H9 (cell line): ENCODE data around the gene DMTF1. TPM values are rescaled to one million over a fixed set of nuclear protein-coding genes. Genes with fewer than 3 reads are reported as not detected.

Source experiments
- DNase-seq: peaks from one replicate; pipeline ENCODE4 v3.0.0-alpha.2; 2017
- H2AFZ ChIP-seq: one replicate; pipeline ENCODE4 v1.6.1; 2013; ENCODE audit warnings: mild to moderate bottlenecking, low read length, control low read depth, moderate library complexity
- H2AK5ac ChIP-seq: 2 replicates; pipeline ENCODE4 v1.6.1; 2013; ENCODE audit warnings: low read length, control low read depth, mixed read lengths; ENCODE audit not compliant: insufficient read length
- H2BK120ac ChIP-seq: one replicate; pipeline ENCODE4 v1.6.1; 2013; ENCODE audit warnings: low read depth, mild to moderate bottlenecking, low read length, control low read depth, inconsistent platforms; ENCODE audit not compliant: poor library complexity, severe bottlenecking
- H2BK12ac ChIP-seq: 2 replicates; pipeline ENCODE4 v1.6.1; 2013; ENCODE audit warnings: low read length, control low read depth, mixed read lengths, low read depth; ENCODE audit not compliant: insufficient read length
- H2BK15ac ChIP-seq: 2 replicates; pipeline ENCODE4 v1.6.1; 2013; ENCODE audit warnings: low read depth, low read length, control low read depth
- H2BK20ac ChIP-seq: one replicate; pipeline ENCODE4 v1.6.1; 2013; ENCODE audit warnings: low read depth, mild to moderate bottlenecking, low read length, control low read depth, inconsistent platforms; ENCODE audit not compliant: poor library complexity, severe bottlenecking
- H2BK5ac ChIP-seq: 2 replicates; pipeline ENCODE4 v1.6.1; 2013; ENCODE audit warnings: low read length, control low read depth, mixed read lengths; ENCODE audit not compliant: insufficient read length
- H3K14ac ChIP-seq: 2 replicates; pipeline ENCODE4 v1.6.1; 2013; ENCODE audit warnings: low read length, control low read depth; ENCODE audit not compliant: insufficient read depth
- H3K18ac ChIP-seq: 2 replicates; pipeline ENCODE4 v1.6.1; 2013; ENCODE audit warnings: low read depth, mild to moderate bottlenecking, mixed read lengths, low read length, control low read depth; ENCODE audit not compliant: insufficient read length
- H3K23ac ChIP-seq: 2 replicates; pipeline ENCODE4 v1.6.1; 2013; ENCODE audit warnings: low read length, control low read depth, mixed read lengths, low read depth; ENCODE audit not compliant: insufficient read length
- H3K23me2 ChIP-seq: 2 replicates; pipeline ENCODE4 v1.6.1; 2013; ENCODE audit warnings: low read depth, mild to moderate bottlenecking, mixed read lengths, low read length, control low read depth; ENCODE audit not compliant: insufficient read length, poor library complexity, severe bottlenecking
- H3K27ac ChIP-seq: 2 replicates; pipeline ENCODE4 v1.5.1; 2013; ENCODE audit warnings: low read length, control low read depth, mixed read lengths, low read depth; ENCODE audit not compliant: insufficient read length
- H3K27me3 ChIP-seq: 2 replicates; pipeline ENCODE4 v1.6.1; 2013; ENCODE audit warnings: low read length, control low read depth, inconsistent platforms; ENCODE audit not compliant: insufficient read depth
- H3K4ac ChIP-seq: 2 replicates; pipeline ENCODE4 v1.6.1; 2013; ENCODE audit warnings: low read depth, mild to moderate bottlenecking, control low read depth, inconsistent platforms, low read length, moderate library complexity
- H3K4me1 ChIP-seq: 2 replicates; pipeline ENCODE4 v1.6.1; 2013; ENCODE audit warnings: low read length, control low read depth, inconsistent platforms; ENCODE audit not compliant: insufficient read depth
- H3K4me2 ChIP-seq: 2 replicates; pipeline ENCODE4 v1.6.1; 2013; ENCODE audit warnings: low read length, control low read depth, mixed read lengths; ENCODE audit not compliant: insufficient read length, insufficient read depth
- H3K56ac ChIP-seq: 2 replicates; pipeline ENCODE4 v1.6.1; 2013; ENCODE audit warnings: low read depth, mild to moderate bottlenecking, mixed read lengths, low read length, control low read depth; ENCODE audit not compliant: insufficient read length
- H3K79me1 ChIP-seq: 2 replicates; pipeline ENCODE4 v1.6.1; 2013; ENCODE audit warnings: low read depth, mild to moderate bottlenecking, moderate library complexity, low read length, control low read depth, inconsistent platforms; ENCODE audit not compliant: insufficient read depth, poor library complexity, severe bottlenecking
- H3K79me2 ChIP-seq: 2 replicates; pipeline ENCODE4 v1.6.1; 2013; ENCODE audit warnings: low read length, control low read depth, inconsistent platforms; ENCODE audit not compliant: insufficient read depth
- H3K9ac ChIP-seq: 2 replicates; pipeline ENCODE4 v1.6.1; 2013; ENCODE audit warnings: low read length, control low read depth, mixed read lengths; ENCODE audit not compliant: insufficient read length; ENCODE audit errors: extremely low read depth
- H3K9me3 ChIP-seq: one replicate; pipeline ENCODE4 v1.6.1; 2013; ENCODE audit warnings: low read depth, low read length, inconsistent platforms; ENCODE audit not compliant: control insufficient read depth
- H3T11ph ChIP-seq: one replicate; pipeline ENCODE4 v1.6.1; 2013; ENCODE audit warnings: mild to moderate bottlenecking, low read length, control low read depth, inconsistent platforms
- H4K20me1 ChIP-seq: one replicate; pipeline ENCODE4 v1.6.1; 2013; ENCODE audit not compliant: control insufficient read depth, insufficient read length, insufficient read depth
- H4K5ac ChIP-seq: 2 replicates; pipeline ENCODE4 v1.6.1; 2013; ENCODE audit warnings: low read depth, mild to moderate bottlenecking, mixed read lengths, low read length, control low read depth; ENCODE audit not compliant: insufficient read length
- H4K8ac ChIP-seq: replicated peaks from 2 replicates; pipeline ENCODE4 v1.6.1; 2013; ENCODE audit warnings: low read length, control low read depth, mixed read lengths, low read depth; ENCODE audit not compliant: insufficient read length
- H4K91ac ChIP-seq: 2 replicates; pipeline ENCODE4 v1.6.1; 2013; ENCODE audit warnings: low read depth, mild to moderate bottlenecking, moderate library complexity, mixed read lengths, low read length, control low read depth; ENCODE audit not compliant: insufficient read length
- H3K27ac Mint-ChIP-seq, 3 experiments: 2 replicates in 2 of 3; 3 replicates in 1 of 3; pipeline ENCODE4 v1.8.0; 2020 to 2021; ENCODE audit warnings: mixed read lengths in 3 of 3, mild to moderate bottlenecking in 1 of 3, moderate library complexity in 1 of 3
- H3K27me3 Mint-ChIP-seq: 2 replicates; pipeline ENCODE4 v1.8.0; 2021; ENCODE audit warnings: low read depth, mild to moderate bottlenecking, moderate library complexity, mixed read lengths
- H3K36me3 Mint-ChIP-seq, 3 experiments: 2 replicates in 2 of 3; 3 replicates in 1 of 3; pipeline ENCODE4 v1.8.0; 2020 to 2021; ENCODE audit warnings: low read depth in 3 of 3, mixed read lengths in 3 of 3; ENCODE audit not compliant: insufficient read depth in 1 of 3
- H3K4me1 Mint-ChIP-seq, 2 experiments: 2 replicates each; pipeline ENCODE4 v1.8.0; 2020; ENCODE audit warnings: mixed read lengths in 2 of 2
- H3K4me3 Mint-ChIP-seq, 2 experiments: 2 replicates in 1 of 2; 3 replicates in 1 of 2; pipeline ENCODE4 v1.8.0; 2020 to 2021; ENCODE audit warnings: mild to moderate bottlenecking in 2 of 2, mixed read lengths in 2 of 2, moderate library complexity in 1 of 2
- H3K9me3 Mint-ChIP-seq, 2 experiments: 2 replicates in 1 of 2; 3 replicates in 1 of 2; pipeline ENCODE4 v1.8.0; 2020; ENCODE audit warnings: mild to moderate bottlenecking in 2 of 2, mixed read lengths in 2 of 2, moderate library complexity in 1 of 2
- CTCF ChIP-seq: fragments of 200-600 bp; sonication (generic); conservative IDR thresholded peaks from 3 replicates; pipeline ENCODE4 v1.8.0; 2021; ENCODE audit warnings: antibody characterized with exemption, mild to moderate bottlenecking
- WGBS: extraction: QIAGEN DNeasy Blood & Tissue Kit; methylation state at CpG from one replicate; pipeline ENCODE4 v1.1.7; 2013; ENCODE audit warnings: missing lambda C conversion rate, low lambda C conversion rate, mixed read lengths; ENCODE audit not compliant: insufficient read length; ENCODE audit errors: extremely low coverage; 5-methylcytosine and 5-hydroxymethylcytosine counted together
- total RNA-seq: library from RNA; stranded (reverse); gene quantifications from 2 replicates; pipeline ENCODE4 v1.2.1, GENCODE V29; 2021

The DMTF1 gene
- total RNA-seq, 1 experiment from 2014 or later: 111 TPM

- Histone ChIP-seq H4K5ac (no peak overlapping the region), H2BK12ac (no peak overlapping the region), H2BK120ac (no peak overlapping the region), H4K8ac (no peak overlapping the region), H3K18ac (no peak overlapping the region), H3K23ac (no peak overlapping the region), H4K20me1 (no peaks in the 10 kb centered on the region), H3K27me3 (no peaks in the 10 kb centered on the region), H3K9ac (no peak overlapping the region), H3K27ac (no peak overlapping the region), H3K79me2 (no peaks in the 10 kb centered on the region), H3T11ph (no peak overlapping the region), H2BK5ac (no peak overlapping the region), H3K4me1 (no peaks in the 10 kb centered on the region), H2BK15ac (no peak overlapping the region), H3K14ac (no peak overlapping the region), H2BK20ac (no peak overlapping the region), H2AK5ac (no peak overlapping the region), H3K9me3 (no peaks in the 10 kb centered on the region), H4K91ac (no peak overlapping the region), H2AFZ (no peak overlapping the region), H3K23me2 (no peaks in the 10 kb centered on the region), H3K4ac (no peak overlapping the region), H3K79me1 (no peaks in the 10 kb centered on the region), H3K56ac (no peak overlapping the region), H3K4me2 (no peak overlapping the region)
- no peak for DNase-seq
- no peak overlapping the region for H3K27ac Mint-ChIP-seq
- no peaks in the 10 kb centered on the region for H3K27me3 Mint-ChIP-seq
- TF ChIP-seq CTCF: no peak
- peaks cover 13 to 20% of the 10 kb centered on the region in 2 experiments for H3K9me3 Mint-ChIP-seq
- H3K4me1 Mint-ChIP-seq: no peaks in the 10 kb centered on the region
- WGBS: no CpG with 5 or more reads among the region's 1 CpG
- H3K4me3 Mint-ChIP-seq: no peak overlapping the region
- peaks cover 7 to 8% (median 8%) of the 10 kb centered on the region in 3 experiments; a peak in 5 of 7 replicates for H3K36me3 Mint-ChIP-seq
These were observed 35.9 kb upstream of the DMTF1 start for GRCh38 chr7:87116315-87116714.
